Kidney epithelial cell (primary cell): ENCODE results near the gene KPNA4. TPM values are rescaled to one million over a fixed set of nuclear protein-coding genes. Genes with fewer than 3 reads are reported as not detected.

Experiments
- DNase-seq: peaks from one replicate; pipeline ENCODE4 v3.0.0-alpha.2; 2010; ENCODE audit warnings: low read depth
- H3K27me3 ChIP-seq: 2 replicates; pipeline ENCODE4 v1.6.0; 2011; ENCODE audit warnings: low read length; ENCODE audit not compliant: control insufficient read depth, insufficient read depth
- H3K36me3 ChIP-seq: 2 replicates; pipeline ENCODE4 v1.5.1; 2011; ENCODE audit warnings: low read length; ENCODE audit not compliant: control insufficient read depth, insufficient read depth
- H3K4me3 ChIP-seq: 2 replicates; pipeline ENCODE4 v1.5.1; 2011; ENCODE audit warnings: low read depth, mild to moderate bottlenecking, control low read depth, low read length
- total RNA-seq: library from RNA; depleted of rRNA; stranded (reverse); fragments of >200 nt; gene quantifications from 2 replicates; pipeline ENCODE4 v1.2.3, GENCODE V29; 2015
- TF ChIP-seq, protein P1 (sequence below): IDR thresholded peaks from 2 replicates; pipeline ENCODE4 v1.5.1; 2011; ENCODE audit warnings: mild to moderate bottlenecking, moderate library complexity, low read length, control low read depth, inconsistent platforms; ENCODE audit not compliant: insufficient read depth, poor library complexity, severe bottlenecking

KPNA4 gene
- total RNA-seq, 1 donor from 2014 or later: 38.0 TPM

DNA sequence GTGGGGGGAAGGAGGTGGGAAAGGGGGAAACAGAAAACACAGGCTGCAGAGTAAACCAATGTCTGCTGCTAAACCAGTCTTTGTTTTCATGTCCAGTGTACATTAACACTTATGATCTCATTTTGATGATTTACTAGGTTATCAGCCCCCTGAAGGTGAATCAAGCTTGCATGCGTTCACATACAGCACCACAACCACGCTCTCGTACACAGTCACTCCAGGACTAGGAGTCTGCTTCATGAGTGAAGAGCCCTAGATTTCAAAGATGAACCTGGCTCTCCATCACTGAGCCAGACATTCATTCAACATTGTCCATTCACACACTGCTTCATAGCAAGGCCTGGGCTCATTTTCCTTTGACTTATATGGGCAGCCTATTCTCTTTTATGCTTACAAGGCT is 64.0 kb downstream of the KPNA4 start:
- H3K4me3 ChIP-seq: no peak overlapping the region
- TF ChIP-seq, protein P1, sequence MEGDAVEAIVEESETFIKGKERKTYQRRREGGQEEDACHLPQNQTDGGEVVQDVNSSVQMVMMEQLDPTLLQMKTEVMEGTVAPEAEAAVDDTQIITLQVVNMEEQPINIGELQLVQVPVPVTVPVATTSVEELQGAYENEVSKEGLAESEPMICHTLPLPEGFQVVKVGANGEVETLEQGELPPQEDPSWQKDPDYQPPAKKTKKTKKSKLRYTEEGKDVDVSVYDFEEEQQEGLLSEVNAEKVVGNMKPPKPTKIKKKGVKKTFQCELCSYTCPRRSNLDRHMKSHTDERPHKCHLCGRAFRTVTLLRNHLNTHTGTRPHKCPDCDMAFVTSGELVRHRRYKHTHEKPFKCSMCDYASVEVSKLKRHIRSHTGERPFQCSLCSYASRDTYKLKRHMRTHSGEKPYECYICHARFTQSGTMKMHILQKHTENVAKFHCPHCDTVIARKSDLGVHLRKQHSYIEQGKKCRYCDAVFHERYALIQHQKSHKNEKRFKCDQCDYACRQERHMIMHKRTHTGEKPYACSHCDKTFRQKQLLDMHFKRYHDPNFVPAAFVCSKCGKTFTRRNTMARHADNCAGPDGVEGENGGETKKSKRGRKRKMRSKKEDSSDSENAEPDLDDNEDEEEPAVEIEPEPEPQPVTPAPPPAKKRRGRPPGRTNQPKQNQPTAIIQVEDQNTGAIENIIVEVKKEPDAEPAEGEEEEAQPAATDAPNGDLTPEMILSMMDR: no peak
- no peaks in the 10 kb centered on the region for H3K36me3 ChIP-seq
- no peaks in the 10 kb centered on the region for H3K27me3 ChIP-seq
- DNase-seq: no peak

DNA sequence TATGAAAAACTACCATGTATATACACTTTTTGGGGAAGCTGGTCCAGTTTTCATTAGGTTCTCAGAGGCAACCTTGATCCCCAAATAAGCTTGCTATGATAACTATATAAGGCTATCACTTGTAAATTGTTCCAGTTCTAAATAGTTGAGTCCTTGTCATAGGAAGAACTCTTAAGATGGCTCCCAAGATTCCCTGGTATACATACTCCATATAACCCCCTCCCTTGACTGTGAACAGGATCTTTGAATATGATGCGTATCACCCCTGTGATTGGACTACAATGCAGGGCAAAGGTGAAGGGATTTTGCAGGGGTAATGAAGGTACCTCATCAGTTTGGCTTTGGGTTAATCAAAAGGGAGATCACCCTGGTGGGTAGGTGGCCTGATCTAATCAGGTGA is 67.2 kb downstream of the KPNA4 start:
- H3K4me3 ChIP-seq: no peak overlapping the region
- no peaks in the 10 kb centered on the region for H3K36me3 ChIP-seq
- TF ChIP-seq, protein P1: no peak
- DNase-seq: no peak
- no peaks in the 10 kb centered on the region for H3K27me3 ChIP-seq

DNA sequence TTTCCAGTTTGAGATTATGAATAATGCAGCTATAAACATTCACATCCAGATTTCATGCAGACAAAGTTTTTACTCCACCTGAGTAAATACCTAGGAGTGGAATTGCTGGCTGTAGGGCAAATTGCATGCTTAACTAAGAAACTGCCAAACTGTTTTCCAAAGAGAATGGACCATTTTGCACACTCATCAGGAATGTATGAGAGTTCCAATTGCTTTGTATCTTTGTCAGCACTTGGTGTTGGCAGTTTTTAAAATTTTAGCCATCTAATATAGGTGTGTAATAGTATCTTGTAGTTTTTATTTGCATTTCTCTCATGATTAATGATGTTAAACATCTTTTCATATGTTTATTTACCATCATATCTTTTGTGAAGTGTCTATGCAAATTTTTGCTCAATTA is 75.2 kb downstream of the KPNA4 start:
- no peak for DNase-seq
- Histone ChIP-seq H3K36me3 (no peaks in the 10 kb centered on the region), H3K27me3 (no peaks in the 10 kb centered on the region), H3K4me3 (no peak overlapping the region)
- TF ChIP-seq, protein P1: no peak

DNA sequence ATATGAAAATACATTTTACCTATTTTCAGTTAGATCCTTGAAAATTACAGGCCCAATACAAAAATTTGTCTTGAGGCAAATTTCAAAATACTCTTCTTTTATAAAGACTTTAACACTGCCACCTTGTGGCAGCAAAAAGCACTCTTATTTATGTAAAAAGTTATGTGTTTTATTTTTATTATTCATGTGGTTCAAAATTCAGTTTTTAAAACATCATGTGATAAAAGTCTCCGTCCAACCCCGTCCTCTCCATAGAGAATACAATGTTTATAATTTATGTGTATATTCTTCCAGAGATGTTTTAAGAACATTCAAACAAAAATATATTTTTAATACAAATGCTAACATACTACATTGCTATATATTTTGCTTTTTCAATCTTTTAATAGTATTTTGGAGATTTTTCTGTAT is 78.9 kb downstream of the KPNA4 start:
- no peak for DNase-seq
- H3K27me3 ChIP-seq: no peaks in the 10 kb centered on the region
- H3K4me3 ChIP-seq: no peak overlapping the region
- TF ChIP-seq, protein P1: peak; percentile 46
- H3K36me3 ChIP-seq: no peaks in the 10 kb centered on the region

DNA sequence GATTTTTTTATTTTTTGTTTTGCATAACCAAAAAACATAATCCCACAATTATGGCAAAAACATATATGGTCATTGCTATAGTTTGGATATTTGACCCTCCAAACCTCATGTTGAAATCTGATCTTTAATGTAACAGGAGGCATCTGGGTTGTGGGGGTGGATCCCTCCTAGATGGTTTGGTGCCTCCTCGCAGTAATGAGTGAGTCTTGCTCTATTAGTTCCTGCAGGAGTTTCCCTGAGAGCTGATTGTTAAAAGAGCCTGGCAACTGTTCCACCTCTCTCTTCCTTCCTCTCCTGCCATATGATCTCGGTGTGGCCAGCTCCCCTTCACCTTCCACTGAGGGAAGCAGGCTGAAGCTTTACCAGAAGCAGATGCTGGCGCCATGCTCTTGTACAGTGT is 82.6 kb downstream of the KPNA4 start:
- no peak for DNase-seq
- H3K27me3 ChIP-seq: no peaks in the 10 kb centered on the region
- no peak overlapping the region for H3K4me3 ChIP-seq
- H3K36me3 ChIP-seq: no peaks in the 10 kb centered on the region
- TF ChIP-seq, protein P1: no peak

DNA sequence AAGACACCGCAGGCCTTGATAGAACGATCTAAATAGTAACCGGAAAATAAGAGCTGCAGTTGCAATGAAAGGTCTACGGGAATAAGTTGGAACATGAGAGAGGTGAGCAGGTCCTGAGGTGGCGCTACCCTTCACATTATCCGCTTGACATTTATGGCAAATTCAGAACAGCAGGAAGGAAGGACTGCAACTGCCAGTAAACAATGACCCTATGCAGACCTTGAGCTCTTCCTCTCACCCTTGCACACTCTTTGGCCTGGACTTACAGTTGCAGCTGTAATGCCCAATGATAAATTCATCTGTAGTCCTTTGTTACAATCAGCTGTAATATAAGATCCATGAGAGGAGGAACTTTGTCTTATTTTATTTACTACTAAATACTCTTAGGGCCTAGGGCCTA is 83.5 kb downstream of the KPNA4 start:
- Histone ChIP-seq H3K36me3 (no peaks in the 10 kb centered on the region), H3K4me3 (no peak overlapping the region), H3K27me3 (no peaks in the 10 kb centered on the region)
- DNase-seq: no peak
- TF ChIP-seq, protein P1: no peak
